ENCODE results near the gene SPON1.
"Not testable (repeated sequence)": the region's sequence is repeated elsewhere in the genome, so short reads cannot be mapped to it uniquely, and the experiment has no call there.

The SPON1 gene

DNA sequence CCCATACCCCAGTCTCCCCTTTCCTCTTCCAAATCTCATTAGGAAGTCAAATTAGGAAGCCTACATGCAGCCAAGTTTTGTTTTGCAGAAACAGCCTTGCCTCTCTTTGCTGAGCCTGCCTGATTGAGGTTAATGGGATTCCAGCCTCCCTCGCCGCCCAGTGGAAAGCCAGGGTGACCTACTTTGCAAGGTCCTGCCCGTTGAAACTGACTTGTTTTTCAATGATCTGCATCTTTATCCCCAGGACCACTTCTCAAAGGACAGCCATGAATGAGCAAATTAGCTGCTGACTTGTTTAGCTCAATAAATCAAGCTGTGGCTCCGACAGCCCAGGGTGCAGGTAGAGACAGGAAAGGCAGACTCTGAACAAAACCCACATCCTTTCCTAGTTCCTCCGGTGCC is 286.1 kb downstream of the SPON1 start:
- Mint-ChIP-seq H3K4me1 (peaks cover 17% of the 10 kb centered on the region), H3K4me3 (no peak overlapping the region), H3K9me3 (no peaks in the 10 kb centered on the region), H3K36me3 (no peaks in the 10 kb centered on the region), H3K27ac (no peak overlapping the region), H3K27me3 (peaks cover 14% of the 10 kb centered on the region)
- ATAC-seq: no peak

DNA sequence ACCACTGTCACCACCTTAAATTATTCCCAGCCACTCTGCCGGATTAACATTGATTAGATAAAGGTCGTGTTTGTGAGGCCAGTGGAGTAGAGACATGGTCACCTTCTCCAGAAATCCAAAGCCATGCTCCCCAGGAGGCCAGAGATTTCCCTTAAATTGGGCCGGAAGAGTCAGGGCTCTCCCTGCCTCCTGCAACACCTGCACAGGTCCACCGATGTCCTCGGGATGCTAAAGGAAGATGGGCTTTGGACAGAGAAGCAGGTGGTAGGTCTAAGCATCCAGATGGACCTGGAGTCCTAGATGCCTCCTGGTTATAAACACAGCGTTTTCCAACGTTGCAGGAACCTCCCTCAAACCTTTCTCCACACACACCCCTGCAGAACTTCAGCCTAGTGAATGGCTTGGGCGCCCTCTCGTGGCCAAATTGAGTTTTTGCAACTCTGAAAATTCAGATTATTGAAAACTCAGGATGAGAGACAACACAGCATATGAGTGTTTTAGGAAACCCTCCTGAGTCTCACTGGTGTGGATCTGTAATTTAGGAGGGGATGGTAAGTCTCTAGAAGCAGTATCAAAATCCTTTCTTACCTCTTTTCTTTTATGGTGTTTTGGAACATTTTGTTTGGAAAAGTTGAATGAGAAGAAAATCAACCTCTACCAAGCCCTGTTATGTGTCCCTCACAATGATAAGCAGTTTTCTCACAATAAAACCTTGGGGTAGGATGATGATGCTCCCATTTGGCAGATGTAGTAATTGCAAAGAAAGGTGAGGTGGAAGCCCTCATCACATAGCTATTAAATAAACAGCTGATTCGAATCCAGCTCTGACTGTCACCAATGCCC is 286.8 kb downstream of the SPON1 start:
- H3K9me3 Mint-ChIP-seq: no peaks in the 10 kb centered on the region
- H3K4me3 Mint-ChIP-seq: peak overlapping the region; percentile 15
- no peaks in the 10 kb centered on the region for H3K36me3 Mint-ChIP-seq
- H3K27ac Mint-ChIP-seq: no peak overlapping the region
- H3K27me3 Mint-ChIP-seq: peaks cover 20% of the 10 kb centered on the region
- ATAC-seq: peak; percentile 54
- H3K4me1 Mint-ChIP-seq: peaks cover 17% of the 10 kb centered on the region

- no peaks in the 10 kb centered on the region for H3K36me3 Mint-ChIP-seq
- no peak overlapping the region for H3K4me3 Mint-ChIP-seq
- ATAC-seq: no peak
- peaks cover 17% of the 10 kb centered on the region for H3K4me1 Mint-ChIP-seq
- no peak overlapping the region for H3K27ac Mint-ChIP-seq
- H3K9me3 Mint-ChIP-seq: no peaks in the 10 kb centered on the region
- peaks cover 27% of the 10 kb centered on the region for H3K27me3 Mint-ChIP-seq
Observed at GRCh38 chr11:14251754-14252153, 289.2 kb downstream of the SPON1 start.

GRCh38 chr11:14252501-14252900 is 290.0 kb downstream of the SPON1 start:
- not testable (repeated sequence) for H3K4me3 Mint-ChIP-seq, H3K27ac Mint-ChIP-seq, H3K36me3 Mint-ChIP-seq, ATAC-seq, H3K9me3 Mint-ChIP-seq
- Mint-ChIP-seq H3K4me1 (peaks cover 17% of the 10 kb centered on the region), H3K27me3 (peaks cover 20% of the 10 kb centered on the region)

GRCh38 chr11:14253421-14253820 is 290.9 kb downstream of the SPON1 start:
- Mint-ChIP-seq H3K4me1 (peaks cover 10% of the 10 kb centered on the region), H3K4me3 (no peak overlapping the region)

DNA sequence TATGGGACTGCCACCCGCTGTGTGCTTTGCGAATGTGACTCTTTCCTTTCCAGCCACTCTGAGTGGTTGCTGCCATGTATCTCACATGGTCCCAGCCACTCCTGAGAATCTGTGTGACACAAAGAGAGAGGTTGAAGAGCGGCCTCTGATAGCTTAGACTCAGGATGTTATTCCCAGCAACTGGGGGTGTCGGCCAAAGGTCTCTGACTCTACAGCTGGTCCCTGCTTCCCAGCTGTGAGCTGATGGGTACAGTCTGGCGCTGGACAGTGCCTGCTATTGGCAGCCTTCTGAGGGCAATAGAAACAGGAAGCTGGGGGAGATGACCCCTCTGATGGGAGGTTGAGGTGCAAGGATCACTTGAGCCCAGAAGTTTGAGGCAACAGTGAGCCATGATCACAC is 291.3 kb downstream of the SPON1 start:
- H3K27ac Mint-ChIP-seq: no peak overlapping the region
- peaks cover 6% of the 10 kb centered on the region for H3K4me1 Mint-ChIP-seq
- no peaks in the 10 kb centered on the region for H3K36me3 Mint-ChIP-seq
- H3K4me3 Mint-ChIP-seq: no peak overlapping the region
- peaks cover 12% of the 10 kb centered on the region for H3K27me3 Mint-ChIP-seq
- no peak for ATAC-seq
- no peaks in the 10 kb centered on the region for H3K9me3 Mint-ChIP-seq

More at GRCh38 chr11:14253421-14253820, 290.9 kb downstream of the SPON1 start:
- Mint-ChIP-seq H3K9me3 (no peaks in the 10 kb centered on the region), H3K27ac (no peak overlapping the region), H3K27me3 (peaks cover 12% of the 10 kb centered on the region), H3K36me3 (no peaks in the 10 kb centered on the region)
- ATAC-seq: no peak

DNA sequence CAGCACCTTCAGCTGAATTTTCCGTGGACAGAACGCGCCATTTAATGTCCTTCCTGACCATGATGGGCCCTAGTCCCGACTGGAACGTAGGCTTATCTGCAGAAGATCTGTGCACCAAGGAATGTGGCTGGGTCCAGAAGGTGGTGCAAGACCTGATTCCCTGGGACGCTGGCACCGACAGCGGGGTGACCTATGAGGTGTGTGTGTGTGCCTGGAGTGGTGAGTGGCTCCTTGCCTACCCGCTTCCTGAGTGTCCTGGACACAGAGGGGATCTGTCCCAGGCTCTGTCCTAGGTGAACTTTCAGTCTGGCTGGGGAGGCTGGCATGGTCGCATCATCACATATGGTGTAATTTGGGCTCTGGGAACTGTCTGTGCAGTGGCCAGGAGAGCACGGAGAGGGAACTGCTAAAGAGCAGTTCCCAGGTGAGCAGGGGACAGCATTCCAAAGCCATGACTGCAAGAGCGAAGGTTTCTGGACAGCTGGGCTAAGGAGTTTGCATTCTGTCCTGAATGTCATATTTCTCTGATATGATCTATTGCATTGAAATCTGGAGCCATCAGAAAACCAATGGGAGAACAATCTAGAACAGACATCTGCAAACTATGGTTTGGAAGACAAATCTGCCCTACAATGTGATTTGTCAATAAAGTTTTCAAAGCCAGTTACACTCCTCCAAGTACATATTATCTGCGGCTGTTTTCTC is 292.2 kb downstream of the SPON1 start:
- Mint-ChIP-seq H3K36me3 (no peaks in the 10 kb centered on the region), H3K4me1 (no peaks in the 10 kb centered on the region), H3K4me3 (no peak overlapping the region), H3K27me3 (peaks cover 12% of the 10 kb centered on the region), H3K27ac (no peak overlapping the region), H3K9me3 (no peaks in the 10 kb centered on the region)
- no peak for ATAC-seq

DNA sequence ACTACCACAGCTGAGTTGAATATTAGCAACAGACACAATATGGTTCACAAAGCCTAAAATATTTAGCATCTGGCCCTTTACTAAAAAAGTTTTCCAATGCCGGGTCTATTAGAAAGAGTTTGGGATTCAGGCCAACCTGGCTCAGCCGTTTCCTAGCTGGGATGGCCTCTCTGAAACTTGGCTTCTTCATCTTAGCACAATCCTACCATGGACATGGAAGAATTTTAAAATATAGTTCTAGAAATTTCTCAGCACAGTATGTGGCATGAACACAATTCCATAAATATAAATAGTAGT is 292.7 kb downstream of the SPON1 start:
- Mint-ChIP-seq H3K4me1 (no peaks in the 10 kb centered on the region), H3K27ac (no peak overlapping the region), H3K4me3 (no peak overlapping the region), H3K36me3 (no peaks in the 10 kb centered on the region), H3K9me3 (no peaks in the 10 kb centered on the region), H3K27me3 (peaks cover 12% of the 10 kb centered on the region)
- no peak for ATAC-seq

DNA sequence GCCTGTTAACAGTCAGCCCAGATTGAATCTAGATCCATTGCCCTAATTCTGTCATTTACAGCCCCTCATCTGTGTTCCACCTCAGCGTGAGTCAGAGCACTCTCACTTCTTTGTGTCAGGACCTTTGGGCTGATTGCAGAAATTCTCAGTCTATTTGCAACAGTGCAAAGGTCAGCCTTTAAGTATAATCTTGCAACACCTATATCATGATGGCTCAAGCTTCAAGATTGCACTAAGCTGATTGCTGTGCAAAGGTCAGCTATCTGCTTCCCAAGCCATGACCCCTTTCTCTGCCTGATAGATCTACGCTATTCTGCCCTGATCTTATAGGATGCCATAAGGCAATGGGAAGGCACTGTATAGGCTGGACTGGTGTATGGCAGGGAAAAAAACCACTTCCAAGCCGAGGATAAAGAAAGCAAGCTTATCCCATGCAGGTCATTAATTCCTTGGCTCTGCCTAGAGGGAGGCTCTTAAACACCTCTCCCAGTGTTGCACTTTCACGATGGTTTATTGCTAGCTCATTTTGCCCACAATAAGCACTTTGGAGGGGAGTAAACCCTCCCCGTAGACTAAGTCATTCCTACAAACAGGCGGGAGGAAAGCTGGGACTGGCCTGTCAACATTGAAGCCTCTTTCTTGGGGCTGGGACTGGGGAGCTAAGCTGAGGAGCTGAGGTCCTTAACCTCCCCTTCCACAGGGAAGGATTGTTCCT is 295.9 kb downstream of the SPON1 start:
- Mint-ChIP-seq H3K4me1 (no peaks in the 10 kb centered on the region), H3K9me3 (no peaks in the 10 kb centered on the region), H3K27me3 (peaks cover 12% of the 10 kb centered on the region), H3K36me3 (no peaks in the 10 kb centered on the region), H3K27ac (no peak overlapping the region), H3K4me3 (no peak overlapping the region)
- no peak for ATAC-seq

DNA sequence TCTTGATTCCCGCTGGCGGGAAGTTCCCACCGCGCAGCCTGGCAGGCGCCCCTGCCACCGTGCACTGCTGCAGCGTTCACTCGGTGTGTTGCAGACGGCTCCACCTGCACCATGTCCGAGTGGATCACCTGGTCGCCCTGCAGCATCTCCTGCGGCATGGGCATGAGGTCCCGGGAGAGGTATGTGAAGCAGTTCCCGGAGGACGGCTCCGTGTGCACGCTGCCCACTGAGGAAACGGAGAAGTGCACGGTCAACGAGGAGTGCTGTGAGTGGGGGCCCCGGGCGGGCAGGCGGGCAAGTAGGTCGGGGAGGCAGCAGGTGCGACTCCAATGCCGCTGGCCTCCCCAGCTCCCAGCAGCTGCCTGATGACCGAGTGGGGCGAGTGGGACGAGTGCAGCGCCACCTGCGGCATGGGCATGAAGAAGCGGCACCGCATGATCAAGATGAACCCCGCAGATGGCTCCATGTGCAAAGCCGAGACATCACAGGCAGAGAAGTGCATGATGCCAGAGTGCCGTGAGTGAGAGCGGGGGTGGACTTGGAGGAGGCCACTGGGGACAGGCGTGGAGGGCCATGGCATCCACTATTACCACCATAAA is 296.8 kb downstream of the SPON1 start:
- H3K27ac Mint-ChIP-seq: no peak overlapping the region

GRCh38 chr11:14259878-14260277 is 297.4 kb downstream of the SPON1 start:
- no peaks in the 10 kb centered on the region for H3K4me1 Mint-ChIP-seq
- H3K27ac Mint-ChIP-seq: no peak overlapping the region
- peaks cover 5% of the 10 kb centered on the region for H3K36me3 Mint-ChIP-seq
- no peak overlapping the region for H3K4me3 Mint-ChIP-seq
- peaks cover 2% of the 10 kb centered on the region for H3K9me3 Mint-ChIP-seq
- H3K27me3 Mint-ChIP-seq: peaks cover 1% of the 10 kb centered on the region
- ATAC-seq: no peak

More for the DNA sequence above, 296.8 kb downstream of the SPON1 start:
- no peaks in the 10 kb centered on the region for H3K36me3 Mint-ChIP-seq
- no peak for ATAC-seq
- H3K9me3 Mint-ChIP-seq: peaks cover 2% of the 10 kb centered on the region
- H3K27me3 Mint-ChIP-seq: peaks cover 7% of the 10 kb centered on the region
- no peak overlapping the region for H3K4me3 Mint-ChIP-seq
- H3K4me1 Mint-ChIP-seq: no peaks in the 10 kb centered on the region

- Mint-ChIP-seq H3K4me1 (no peaks in the 10 kb centered on the region), H3K36me3 (peaks cover 16% of the 10 kb centered on the region), H3K4me3 (no peak overlapping the region)
Observed at GRCh38 chr11:14261066-14261465, 298.5 kb downstream of the SPON1 start.

DNA sequence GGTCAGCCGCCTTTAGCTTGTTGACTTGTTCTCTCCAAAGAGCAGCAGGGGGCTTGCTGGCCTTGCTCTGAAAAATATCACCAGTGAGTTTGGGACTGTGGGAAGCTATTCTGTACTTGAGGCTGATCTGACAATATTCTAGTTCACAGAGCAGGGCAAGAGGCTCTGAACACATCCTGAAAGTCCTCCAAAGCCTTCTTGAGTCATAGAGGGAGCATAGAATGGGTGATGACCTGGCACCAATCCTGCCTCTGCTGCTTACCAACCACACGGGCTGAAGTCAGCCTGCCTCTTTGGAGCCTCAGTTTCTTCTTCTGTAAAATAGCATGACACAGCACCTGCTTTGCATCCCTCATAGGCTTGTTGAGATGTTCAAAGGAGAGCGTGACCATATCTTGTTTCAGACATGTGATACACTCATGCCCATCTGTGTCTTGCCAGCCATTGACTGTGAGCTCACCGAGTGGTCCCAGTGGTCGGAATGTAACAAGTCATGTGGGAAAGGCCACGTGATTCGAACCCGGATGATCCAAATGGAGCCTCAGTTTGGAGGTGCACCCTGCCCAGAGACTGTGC is 299.8 kb downstream of the SPON1 start:
- H3K36me3 Mint-ChIP-seq: peaks cover 17% of the 10 kb centered on the region
- H3K9me3 Mint-ChIP-seq: peaks cover 5% of the 10 kb centered on the region
- H3K4me3 Mint-ChIP-seq: no peak overlapping the region
- H3K27ac Mint-ChIP-seq: no peak overlapping the region
- no peak for ATAC-seq
- H3K4me1 Mint-ChIP-seq: no peaks in the 10 kb centered on the region
- H3K27me3 Mint-ChIP-seq: no peaks in the 10 kb centered on the region

More at GRCh38 chr11:14261066-14261465, 298.5 kb downstream of the SPON1 start:
- Mint-ChIP-seq H3K27ac (no peak overlapping the region), H3K9me3 (peaks cover 5% of the 10 kb centered on the region), H3K27me3 (no peaks in the 10 kb centered on the region)
- ATAC-seq: no peak

GRCh38 chr11:14264966-14265365 is 302.4 kb downstream of the SPON1 start:
- peaks cover 5% of the 10 kb centered on the region for H3K9me3 Mint-ChIP-seq
- no peaks in the 10 kb centered on the region for H3K27me3 Mint-ChIP-seq
- H3K27ac Mint-ChIP-seq: no peak overlapping the region
- H3K4me1 Mint-ChIP-seq: peaks cover 2% of the 10 kb centered on the region
- H3K36me3 Mint-ChIP-seq: peaks cover 27% of the 10 kb centered on the region
- H3K4me3 Mint-ChIP-seq: no peak overlapping the region
- no peak for ATAC-seq

DNA sequence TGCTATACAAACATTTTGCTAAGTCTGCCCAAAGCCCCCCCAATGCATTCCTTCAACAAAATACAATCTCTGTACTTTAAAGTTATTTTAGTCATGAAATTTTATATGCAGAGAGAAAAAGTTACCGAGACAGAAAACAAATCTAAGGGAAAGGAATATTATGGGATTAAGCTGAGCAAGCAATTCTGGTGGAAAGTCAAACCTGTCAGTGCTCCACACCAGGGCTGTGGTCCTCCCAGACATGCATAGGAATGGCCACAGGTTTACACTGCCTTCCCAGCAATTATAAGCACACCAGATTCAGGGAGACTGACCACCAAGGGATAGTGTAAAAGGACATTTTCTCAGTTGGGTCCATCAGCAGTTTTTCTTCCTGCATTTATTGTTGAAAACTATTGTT is 304.1 kb downstream of the SPON1 start:
- Mint-ChIP-seq H3K4me3 (no peak overlapping the region), H3K36me3 (peaks cover 27% of the 10 kb centered on the region), H3K27me3 (no peaks in the 10 kb centered on the region), H3K9me3 (peaks cover 5% of the 10 kb centered on the region), H3K27ac (no peak overlapping the region), H3K4me1 (peaks cover 19% of the 10 kb centered on the region)
- ATAC-seq: no peak

Data from stimulated activated memory B cell treated with anti-CD40 and anti-IgM and Interleukin-4, amounts not matched to agents 10 μg/mL and 1 μg/mL and 100 μg/mL, for 72 hours (primary cell).